ENCODE data around the gene SCN4A. TPM values are rescaled to one million over a fixed set of nuclear protein-coding genes. Genes with fewer than 3 reads are reported as not detected.
A peak's percentile ranks its signal among the peaks of the same experiment; 100 is the strongest.

SCN4A gene
- total RNA-seq, 1 experiment from 2014 or later, result not detected

GRCh38 chr17:63998050-63998720 lies 25.5 kb upstream of the SCN4A start, which contains the start of gene PRR29:
Gene PRR29, plus strand, starts transcription at chr17:63998351. Its CDS starts 14 bp downstream, at chr17:63998365.
- Histone ChIP-seq H3K4me3 (peak within 1 kb of the TSS; percentile 35), H3K36me3 (no peaks in the 10 kb centered on the region), H3K9me3 (replicated peaks) (no peaks in the 10 kb centered on the region), H3K27me3 (replicated peaks) (peaks cover 45% of the 10 kb centered on the region), H3K27ac (no peak within 1 kb of the TSS), H3K4me1 (replicated peaks) (peaks cover 8% of the 10 kb centered on the region)
- peak; percentile 26 to 74 for DNase-seq (ENCODE audit: low read depth in 1 of 2, low spot score in 2 of 2)

- no peak for DNase-seq (ENCODE audit: low read depth in 1 of 2, low spot score in 2 of 2)
- Histone ChIP-seq H3K36me3 (no peaks in the 10 kb centered on the region), H3K27me3 (replicated peaks) (peaks cover 45% of the 10 kb centered on the region), H3K4me3 (peak overlapping the region; percentile 35; the same call in 1 of the 2 replicates), H3K4me1 (replicated peaks) (peaks cover 8% of the 10 kb centered on the region), H3K9me3 (replicated peaks) (no peaks in the 10 kb centered on the region), H3K27ac (no peak overlapping the region)
These were observed 24.8 kb upstream of the SCN4A start for GRCh38 chr17:63997341-63998048.

- DNase-seq (ENCODE audit: low read depth in 1 of 2, low spot score in 2 of 2), result no peak
- Histone ChIP-seq H3K27ac (no peak overlapping the region), H3K4me3 (no peak overlapping the region), H3K36me3 (no peaks in the 10 kb centered on the region), H3K9me3 (replicated peaks) (no peaks in the 10 kb centered on the region), H3K27me3 (replicated peaks) (peaks cover 47% of the 10 kb centered on the region), H3K4me1 (replicated peaks) (peaks cover 8% of the 10 kb centered on the region)
These were observed 23.9 kb upstream of the SCN4A start for GRCh38 chr17:63996430-63997182.

- Histone ChIP-seq H3K27ac (no peak overlapping the region), H3K9me3 (replicated peaks) (no peaks in the 10 kb centered on the region), H3K36me3 (no peaks in the 10 kb centered on the region), H3K4me1 (replicated peaks) (peaks cover 8% of the 10 kb centered on the region), H3K4me3 (no peak overlapping the region), H3K27me3 (replicated peaks) (peaks cover 50% of the 10 kb centered on the region)
- no peak for DNase-seq (ENCODE audit: low read depth in 1 of 2, low spot score in 2 of 2)
These were observed 22.9 kb upstream of the SCN4A start for GRCh38 chr17:63995626-63996025.

- H3K4me1 ChIP-seq (replicated peaks), result peaks cover 8% of the 10 kb centered on the region
- no peak overlapping the region for H3K27ac ChIP-seq
- no peak for DNase-seq (ENCODE audit: low read depth in 1 of 2, low spot score in 2 of 2)
- H3K36me3 ChIP-seq, result no peaks in the 10 kb centered on the region
- H3K4me3 ChIP-seq, result no peak overlapping the region
- H3K27me3 ChIP-seq (replicated peaks), result peaks cover 50% of the 10 kb centered on the region
- no peaks in the 10 kb centered on the region for H3K9me3 ChIP-seq (replicated peaks)
These were observed 20.8 kb upstream of the SCN4A start for GRCh38 chr17:63993368-63993985.

- H3K27ac ChIP-seq, result no peak overlapping the region
- H3K36me3 ChIP-seq, result no peaks in the 10 kb centered on the region
- no peaks in the 10 kb centered on the region for H3K9me3 ChIP-seq (replicated peaks)
- DNase-seq (ENCODE audit: low read depth in 1 of 2, low spot score in 2 of 2), result no peak
- H3K27me3 ChIP-seq (replicated peaks), result peaks cover 35% of the 10 kb centered on the region
- no peaks in the 10 kb centered on the region for H3K4me1 ChIP-seq (replicated peaks)
- no peak overlapping the region for H3K4me3 ChIP-seq
These were observed 18.9 kb upstream of the SCN4A start for GRCh38 chr17:63991611-63992010.

GRCh38 chr17:63989622-63990345 lies 17.1 kb upstream of the SCN4A start:
- no peaks in the 10 kb centered on the region for H3K36me3 ChIP-seq
- H3K27me3 ChIP-seq (replicated peaks), result peaks cover 24% of the 10 kb centered on the region
- DNase-seq (ENCODE audit: low read depth in 1 of 2, low spot score in 2 of 2), result no peak
- H3K27ac ChIP-seq, result no peak overlapping the region
- H3K4me3 ChIP-seq, result no peak overlapping the region
- no peaks in the 10 kb centered on the region for H3K9me3 ChIP-seq (replicated peaks)
- H3K4me1 ChIP-seq (replicated peaks), result peaks cover 6% of the 10 kb centered on the region

GRCh38 chr17:63988741-63989621 lies 16.3 kb upstream of the SCN4A start:
- no peaks in the 10 kb centered on the region for H3K9me3 ChIP-seq (replicated peaks)
- no peak overlapping the region for H3K4me3 ChIP-seq
- no peaks in the 10 kb centered on the region for H3K36me3 ChIP-seq
- no peak for DNase-seq (ENCODE audit: low read depth in 1 of 2, low spot score in 2 of 2)
- peaks cover 24% of the 10 kb centered on the region; the same call in 1 of the 2 replicates for H3K27me3 ChIP-seq (replicated peaks)
- H3K4me1 ChIP-seq (replicated peaks), result peaks cover 7% of the 10 kb centered on the region
- H3K27ac ChIP-seq, result no peak overlapping the region

GRCh38 chr17:63988127-63988478 lies 15.4 kb upstream of the SCN4A start:
- Histone ChIP-seq H3K9me3 (replicated peaks) (no peaks in the 10 kb centered on the region), H3K4me3 (no peak overlapping the region), H3K27ac (no peak overlapping the region), H3K27me3 (replicated peaks) (peaks cover 18% of the 10 kb centered on the region; the same call in 1 of the 2 replicates), H3K36me3 (no peaks in the 10 kb centered on the region), H3K4me1 (replicated peaks) (peaks cover 7% of the 10 kb centered on the region)
- no peak for DNase-seq (ENCODE audit: low read depth in 1 of 2, low spot score in 2 of 2)

GRCh38 chr17:63987221-63988126 lies 14.8 kb upstream of the SCN4A start:
- Histone ChIP-seq H3K9me3 (replicated peaks) (peaks cover 4% of the 10 kb centered on the region; the same call in 1 of the 2 replicates), H3K27ac (no peak overlapping the region), H3K27me3 (replicated peaks) (peaks cover 18% of the 10 kb centered on the region; the same call in 1 of the 2 replicates), H3K36me3 (no peaks in the 10 kb centered on the region), H3K4me3 (no peak overlapping the region), H3K4me1 (replicated peaks) (peaks cover 7% of the 10 kb centered on the region)
- no peak for DNase-seq (ENCODE audit: low read depth in 1 of 2, low spot score in 2 of 2)

- DNase-seq (ENCODE audit: low read depth in 1 of 2, low spot score in 2 of 2), result no peak
- H3K36me3 ChIP-seq, result no peaks in the 10 kb centered on the region
These were observed 14.1 kb upstream of the SCN4A start for GRCh38 chr17:63986821-63987220.

More at GRCh38 chr17:63986821-63987220, 14.1 kb upstream of the SCN4A start:
- H3K4me1 ChIP-seq (replicated peaks), result peaks cover 7% of the 10 kb centered on the region
- peaks cover 16% of the 10 kb centered on the region; the same call in 1 of the 2 replicates for H3K27me3 ChIP-seq (replicated peaks)
- H3K9me3 ChIP-seq (replicated peaks), result peaks cover 10% of the 10 kb centered on the region
- H3K27ac ChIP-seq, result no peak overlapping the region
- no peak overlapping the region for H3K4me3 ChIP-seq

Measured in SJSA1 (cell line).